GM13976 (cell line): ENCODE results near the gene TBC1D2.

Experiments
- DNase-seq: peaks from one replicate; pipeline ENCODE4 v3.0.0; 2012; ENCODE audit warnings: low spot score
- CTCF ChIP-seq: IDR thresholded peaks from 2 replicates; pipeline ENCODE4 v1.5.1; 2012; ENCODE audit warnings: borderline replicate concordance, mild to moderate bottlenecking; ENCODE audit not compliant: insufficient read depth; ENCODE audit errors: extremely low read depth, missing control alignments, control extremely low read depth
- in situ Hi-C: fragments of 300-500 bp; cut with MboI; formaldehyde crosslinking; loops from one replicate; pipeline ENCODE4 v1.12.0; 2022; ENCODE audit warnings: low sequenced_read_pairs, mixed read lengths, inconsistent platforms; ENCODE audit not compliant: unreplicated experiment

The TBC1D2 gene

GRCh38 chr9:98247831-98248657, 7.4 kb downstream of the TBC1D2 start:
- in situ Hi-C loops, result no loop called here
- no peak for DNase-seq
- TF ChIP-seq CTCF, result no peak

- no peak for DNase-seq
- in situ Hi-C loops, result no loop called here
- no peak for TF ChIP-seq CTCF
Measured at GRCh38 chr9:98242426-98242825, 13.0 kb downstream of the TBC1D2 start.

- TF ChIP-seq CTCF, result no peak
- in situ Hi-C loops, result no loop called here
- DNase-seq, result no peak
Measured at GRCh38 chr9:98241357-98242300, 13.8 kb downstream of the TBC1D2 start.

GRCh38 chr9:98240475-98240874, 15.0 kb downstream of the TBC1D2 start:
- no peak for TF ChIP-seq CTCF
- in situ Hi-C loops, result no loop called here
- no peak for DNase-seq

GRCh38 chr9:98236901-98237487, 18.5 kb downstream of the TBC1D2 start:
- no peak for TF ChIP-seq CTCF
- no peak for DNase-seq
- in situ Hi-C loops, result no loop called here

GRCh38 chr9:98235126-98235525, 20.3 kb downstream of the TBC1D2 start:
- no peak for DNase-seq
- no peak for TF ChIP-seq CTCF
- in situ Hi-C loops, result no loop called here
